OCI-LY1 (cell line): ENCODE results near the gene SELE.

Experiments used
- CTCF ChIP-seq: fragments of 200-600 bp; sonication (generic), shearing (Covaris generic); IDR thresholded peaks from 2 replicates; pipeline ENCODE4 v1.5.1; 2017; ENCODE audit warnings: mild to moderate bottlenecking, antibody characterized with exemption, low read length, moderate library complexity, mixed read lengths
- EZH2 ChIP-seq: fragments of 200-600 bp; sonication (generic), shearing (Covaris generic); IDR thresholded peaks from 2 replicates; pipeline ENCODE4 v1.8.0; 2017; ENCODE audit warnings: borderline replicate concordance, mixed run types, mild to moderate bottlenecking, antibody characterized with exemption, low read length, moderate library complexity, mixed read lengths

GRCh38 chr1:169782596-169782995 lies 48.7 kb upstream of the SELE start:
- TF ChIP-seq CTCF = no peak
- TF ChIP-seq EZH2 = no peak
